ENCODE data around the gene FOSL1. TPM values are rescaled to one million over a fixed set of nuclear protein-coding genes. Genes with fewer than 3 reads are reported as not detected.

FOSL1 gene
- total RNA-seq, 2 donors from 2014 or later: 1.8 TPM; not detected in 1

DNA sequence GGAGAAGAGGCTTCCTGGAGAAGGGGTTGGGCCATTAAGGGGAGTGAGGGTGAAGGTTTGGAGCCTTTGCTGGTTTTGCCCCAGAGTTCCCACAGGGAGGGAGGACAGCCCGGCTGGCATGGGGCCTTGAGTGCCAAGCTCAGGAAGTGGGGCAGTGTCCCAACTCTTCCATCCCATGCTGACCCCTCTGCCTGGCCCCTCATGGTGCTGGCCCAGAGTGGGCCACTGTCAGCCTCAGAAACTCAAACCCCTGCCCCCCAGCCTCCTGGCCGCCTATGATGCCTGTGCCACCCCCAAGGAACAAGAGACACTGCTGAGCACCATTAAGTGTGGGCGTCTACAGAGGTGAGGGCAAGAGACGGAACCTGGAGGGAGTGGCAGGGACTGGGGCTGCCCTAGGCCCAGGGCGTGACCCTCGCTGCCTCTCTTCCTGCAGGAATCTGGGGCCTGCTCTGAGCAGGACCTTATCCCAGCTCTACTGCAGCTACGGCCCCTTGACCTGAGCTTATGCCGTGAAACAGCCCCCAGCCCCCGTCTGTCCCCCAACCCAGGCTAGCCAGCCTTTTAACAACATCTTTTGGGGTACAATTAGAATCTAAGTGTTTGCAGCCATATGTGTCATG lies 34.5 kb downstream of the FOSL1 start:
- H3K36me3 ChIP-seq (ENCODE audit: control insufficient read depth, insufficient read depth, low read length): peaks cover 76% of the 10 kb centered on the region
- no peak overlapping the region for H3K9ac ChIP-seq (ENCODE audit: extremely low read depth, low read length, poor library complexity, severe bottlenecking)
- whole genome bisulfite sequencing, 2 experiments (ENCODE audit: insufficient coverage in 1 of 2, insufficient read length in 1 of 2): 93 to 100% methylated on average over 3 to 9 of the region's 9 CpGs
- no peaks in the 10 kb centered on the region for H3K9me3 ChIP-seq (ENCODE audit: control insufficient read depth, low read length)
- DNase-seq: no peak
- H3K4me1 ChIP-seq (ENCODE audit: control insufficient read depth, insufficient read depth, low read length): peaks cover 10% of the 10 kb centered on the region
- Mint-ChIP-seq H3K4me1 (peaks cover 10% of the 10 kb centered on the region), H3K9me3 (no peaks in the 10 kb centered on the region), H3K27me3 (ENCODE audit: insufficient read depth) (no peaks in the 10 kb centered on the region), H3K4me3 (no peak overlapping the region), H3K27ac (no peak overlapping the region), H3K36me3 (ENCODE audit: low read depth) (peaks cover 68% of the 10 kb centered on the region)
- H3K27me3 ChIP-seq (ENCODE audit: control insufficient read depth, insufficient read depth, low read length, poor library complexity, severe bottlenecking): no peaks in the 10 kb centered on the region
- no peak overlapping the region for H3K27ac ChIP-seq (ENCODE audit: low read depth, low read length)
- no peak for TF ChIP-seq CTCF (conservative IDR thresholded peaks at IDR 0.05)
- no peak overlapping the region for H3K4me3 ChIP-seq (ENCODE audit: low read length)

- no peaks in the 10 kb centered on the region for H3K9me3 Mint-ChIP-seq
- no peak for DNase-seq
- Histone ChIP-seq H3K4me3 (ENCODE audit: low read length) (no peak overlapping the region), H3K9ac (ENCODE audit: extremely low read depth, low read length, poor library complexity, severe bottlenecking) (no peak overlapping the region), H3K27ac (ENCODE audit: low read depth, low read length) (no peak overlapping the region), H3K36me3 (ENCODE audit: control insufficient read depth, insufficient read depth, low read length) (peaks cover 76% of the 10 kb centered on the region), H3K4me1 (ENCODE audit: control insufficient read depth, insufficient read depth, low read length) (peaks cover 10% of the 10 kb centered on the region), H3K9me3 (ENCODE audit: control insufficient read depth, low read length) (no peaks in the 10 kb centered on the region), H3K27me3 (ENCODE audit: control insufficient read depth, insufficient read depth, low read length, poor library complexity, severe bottlenecking) (no peaks in the 10 kb centered on the region)
- no peak overlapping the region for H3K27ac Mint-ChIP-seq
- 91 to 96% methylated on average over 16 to 18 of the region's 18 CpGs for WGBS, 2 experiments (ENCODE audit: insufficient coverage in 1 of 2, insufficient read length in 1 of 2)
- H3K4me1 Mint-ChIP-seq: peaks cover 13% of the 10 kb centered on the region
- TF ChIP-seq CTCF (conservative IDR thresholded peaks at IDR 0.05): no peak
- no peaks in the 10 kb centered on the region for H3K27me3 Mint-ChIP-seq (ENCODE audit: insufficient read depth)
- H3K36me3 Mint-ChIP-seq (ENCODE audit: low read depth): peaks cover 60% of the 10 kb centered on the region
- no peak overlapping the region for H3K4me3 Mint-ChIP-seq
Observed at GRCh38 chr11:65864706-65865471, 35.3 kb downstream of the FOSL1 start.

DNA sequence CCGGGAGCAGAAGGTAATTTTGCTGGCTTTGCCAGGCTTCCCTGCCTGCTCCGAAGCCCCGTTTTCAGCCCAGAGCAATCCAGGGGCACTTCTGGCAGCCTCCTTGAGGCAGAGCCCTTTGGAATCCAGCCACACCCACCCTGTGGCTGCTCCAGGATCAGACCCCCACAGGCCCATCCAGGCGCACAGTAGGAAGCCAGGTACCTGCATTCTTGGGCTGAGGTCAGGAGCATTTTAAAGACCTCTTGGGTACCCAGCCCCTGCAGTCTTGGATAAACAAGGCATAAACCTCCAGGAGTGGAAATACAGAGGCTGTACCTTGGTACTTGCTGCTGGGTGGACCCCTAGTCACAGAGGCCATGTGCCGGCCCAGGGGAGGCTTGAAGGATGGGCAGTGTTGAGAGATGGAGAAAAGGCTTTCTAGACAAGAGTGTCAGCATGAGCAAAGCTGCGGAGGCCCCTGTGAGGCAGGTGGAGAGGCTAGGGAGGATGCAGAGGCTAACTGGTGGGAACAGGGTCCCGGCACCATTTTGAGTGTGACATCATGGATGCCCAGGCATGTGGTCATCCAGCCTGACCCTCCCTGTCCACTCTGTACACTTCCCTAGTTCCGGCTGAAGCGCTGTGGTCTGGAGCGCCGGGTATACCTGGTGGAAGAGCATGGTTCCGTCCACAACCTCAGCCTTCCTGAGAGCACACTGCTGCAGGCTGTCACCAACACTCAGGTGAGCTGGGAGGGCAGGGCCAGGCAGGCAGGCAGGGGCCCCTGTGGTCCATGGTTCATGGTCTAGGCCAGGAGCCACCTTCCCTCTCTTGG lies 36.1 kb downstream of the FOSL1 start:
- TF ChIP-seq CTCF (conservative IDR thresholded peaks at IDR 0.05): no peak
- Histone ChIP-seq H3K4me1 (ENCODE audit: control insufficient read depth, insufficient read depth, low read length) (peaks cover 10% of the 10 kb centered on the region), H3K27me3 (ENCODE audit: control insufficient read depth, insufficient read depth, low read length, poor library complexity, severe bottlenecking) (no peaks in the 10 kb centered on the region), H3K27ac (ENCODE audit: low read depth, low read length) (no peak overlapping the region), H3K4me3 (ENCODE audit: low read length) (no peak overlapping the region), H3K36me3 (ENCODE audit: control insufficient read depth, insufficient read depth, low read length) (peaks cover 70% of the 10 kb centered on the region), H3K9ac (ENCODE audit: extremely low read depth, low read length, poor library complexity, severe bottlenecking) (no peak overlapping the region), H3K9me3 (ENCODE audit: control insufficient read depth, low read length) (no peaks in the 10 kb centered on the region)
- no peak overlapping the region for H3K27ac Mint-ChIP-seq
- no peaks in the 10 kb centered on the region for H3K9me3 Mint-ChIP-seq
- peaks cover 54% of the 10 kb centered on the region for H3K36me3 Mint-ChIP-seq (ENCODE audit: low read depth)
- no peak for DNase-seq
- H3K4me3 Mint-ChIP-seq: no peak overlapping the region
- 86 to 87% methylated on average over 10 to 12 of the region's 12 CpGs for WGBS, 2 experiments (ENCODE audit: insufficient coverage in 1 of 2, insufficient read length in 1 of 2)
- peaks cover 15% of the 10 kb centered on the region for H3K4me1 Mint-ChIP-seq
- no peaks in the 10 kb centered on the region for H3K27me3 Mint-ChIP-seq (ENCODE audit: insufficient read depth)

Measured in endodermal cell (in vitro differentiated cells).